ENCODE results near the gene BTBD19.
A peak's percentile ranks its signal among the peaks of the same experiment; 100 is the strongest.
"Not testable (repeated sequence)": the region's sequence is repeated elsewhere in the genome, so short reads cannot be mapped to it uniquely, and the experiment has no call there.

The BTBD19 gene

GRCh38 chr1:44829506-44830384, 21.4 kb downstream of the BTBD19 start:
- no peak for DNase-seq

GRCh38 chr1:44830900-44831304, 22.6 kb downstream of the BTBD19 start:
- no peak for DNase-seq

- DNase-seq: no peak
These were observed 23.2 kb downstream of the BTBD19 start for GRCh38 chr1:44831516-44831915.

GRCh38 chr1:44832056-44832705, 23.9 kb downstream of the BTBD19 start:
- DNase-seq: no peak

- DNase-seq: no peak
These were observed 26.0 kb downstream of the BTBD19 start for GRCh38 chr1:44834328-44834727.

- DNase-seq: peak; percentile 80
These were observed 27.7 kb downstream of the BTBD19 start for GRCh38 chr1:44835738-44836675.

- not testable (repeated sequence) for DNase-seq
These were observed 30.0 kb downstream of the BTBD19 start for GRCh38 chr1:44838294-44838693.

GRCh38 chr1:44839576-44839975, 31.3 kb downstream of the BTBD19 start:
- no peak for DNase-seq

- DNase-seq: no peak
These were observed 34.2 kb downstream of the BTBD19 start for GRCh38 chr1:44842486-44842861.

GRCh38 chr1:44842862-44843655, 34.7 kb downstream of the BTBD19 start, which contains the start of gene PTCH2:
PTCH2 (minus strand) TSS chr1:44843253; CDS start chr1:44842932, 321 bp downstream.
- DNase-seq: peak; percentile 67

GRCh38 chr1:44846985-44847384, 38.7 kb downstream of the BTBD19 start:
- no peak for DNase-seq

- DNase-seq: no peak
These were observed 39.5 kb downstream of the BTBD19 start for GRCh38 chr1:44847845-44848244.

- no peak for DNase-seq
These were observed 40.3 kb downstream of the BTBD19 start for GRCh38 chr1:44848456-44849181.

- no peak for DNase-seq
These were observed 41.3 kb downstream of the BTBD19 start for GRCh38 chr1:44849575-44850132.

- no peak for DNase-seq
These were observed 43.0 kb downstream of the BTBD19 start for GRCh38 chr1:44851308-44851707.

- DNase-seq: no peak
These were observed 44.9 kb downstream of the BTBD19 start for GRCh38 chr1:44853201-44853600.

GRCh38 chr1:44854970-44855369, 46.6 kb downstream of the BTBD19 start:
- DNase-seq: no peak

- DNase-seq: no peak
These were observed 47.4 kb downstream of the BTBD19 start for GRCh38 chr1:44855742-44856141.

- DNase-seq: no peak
These were observed 49.1 kb downstream of the BTBD19 start for GRCh38 chr1:44857446-44857845.

- no peak for DNase-seq
These were observed 52.0 kb downstream of the BTBD19 start for GRCh38 chr1:44860331-44860730.

- no peak for DNase-seq
These were observed 52.6 kb downstream of the BTBD19 start for GRCh38 chr1:44860891-44861425.

Measured in EL (cell line).